ENCODE results near the gene MYOG.

GRCh38 chr1:203043830-203044545, 41.8 kb downstream of the MYOG start:
- TF ChIP-seq CTCF (IDR thresholded peaks at IDR 0.05; ENCODE audit: low read depth, low read length) (no peak), POLR2A (IDR thresholded peaks at IDR 0.05; ENCODE audit: extremely low read depth, insufficient read length) (no peak)

Data from NB4 (cell line).